DOHH2 (cell line): Measurements from ENCODE around the gene MRPS31.

Experiments used
- EZH2phosphoT487 ChIP-seq: fragments of 200-600 bp; sonication (generic); IDR thresholded peaks from 2 replicates; pipeline ENCODE4 v1.6.1; 2017; ENCODE audit warnings: borderline replicate concordance, mild to moderate bottlenecking, antibody characterized with exemption, low read length, moderate library complexity, mixed read lengths
- TF ChIP-seq, protein P1 (sequence below): fragments of 200-600 bp; sonication (generic); IDR thresholded peaks from one replicate; pipeline ENCODE4 v1.5.1; 2014; ENCODE audit warnings: antibody characterized with exemption, mild to moderate bottlenecking, low read depth, low read length; ENCODE audit not compliant: poor library complexity, severe bottlenecking

- TF ChIP-seq, protein P1, sequence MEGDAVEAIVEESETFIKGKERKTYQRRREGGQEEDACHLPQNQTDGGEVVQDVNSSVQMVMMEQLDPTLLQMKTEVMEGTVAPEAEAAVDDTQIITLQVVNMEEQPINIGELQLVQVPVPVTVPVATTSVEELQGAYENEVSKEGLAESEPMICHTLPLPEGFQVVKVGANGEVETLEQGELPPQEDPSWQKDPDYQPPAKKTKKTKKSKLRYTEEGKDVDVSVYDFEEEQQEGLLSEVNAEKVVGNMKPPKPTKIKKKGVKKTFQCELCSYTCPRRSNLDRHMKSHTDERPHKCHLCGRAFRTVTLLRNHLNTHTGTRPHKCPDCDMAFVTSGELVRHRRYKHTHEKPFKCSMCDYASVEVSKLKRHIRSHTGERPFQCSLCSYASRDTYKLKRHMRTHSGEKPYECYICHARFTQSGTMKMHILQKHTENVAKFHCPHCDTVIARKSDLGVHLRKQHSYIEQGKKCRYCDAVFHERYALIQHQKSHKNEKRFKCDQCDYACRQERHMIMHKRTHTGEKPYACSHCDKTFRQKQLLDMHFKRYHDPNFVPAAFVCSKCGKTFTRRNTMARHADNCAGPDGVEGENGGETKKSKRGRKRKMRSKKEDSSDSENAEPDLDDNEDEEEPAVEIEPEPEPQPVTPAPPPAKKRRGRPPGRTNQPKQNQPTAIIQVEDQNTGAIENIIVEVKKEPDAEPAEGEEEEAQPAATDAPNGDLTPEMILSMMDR: no peak
- TF ChIP-seq EZH2phosphoT487: no peak
These were observed 12.2 kb downstream of the MRPS31 start for GRCh38 chr13:40758811-40759210.
